ENCODE measurements around the gene HOXA7. TPM values are rescaled to one million over a fixed set of nuclear protein-coding genes. Genes with fewer than 3 reads are reported as not detected.

HOXA7 gene
- total RNA-seq, 2 donors from 2014 or later, result 21.9 to 24.4 TPM

DNA sequence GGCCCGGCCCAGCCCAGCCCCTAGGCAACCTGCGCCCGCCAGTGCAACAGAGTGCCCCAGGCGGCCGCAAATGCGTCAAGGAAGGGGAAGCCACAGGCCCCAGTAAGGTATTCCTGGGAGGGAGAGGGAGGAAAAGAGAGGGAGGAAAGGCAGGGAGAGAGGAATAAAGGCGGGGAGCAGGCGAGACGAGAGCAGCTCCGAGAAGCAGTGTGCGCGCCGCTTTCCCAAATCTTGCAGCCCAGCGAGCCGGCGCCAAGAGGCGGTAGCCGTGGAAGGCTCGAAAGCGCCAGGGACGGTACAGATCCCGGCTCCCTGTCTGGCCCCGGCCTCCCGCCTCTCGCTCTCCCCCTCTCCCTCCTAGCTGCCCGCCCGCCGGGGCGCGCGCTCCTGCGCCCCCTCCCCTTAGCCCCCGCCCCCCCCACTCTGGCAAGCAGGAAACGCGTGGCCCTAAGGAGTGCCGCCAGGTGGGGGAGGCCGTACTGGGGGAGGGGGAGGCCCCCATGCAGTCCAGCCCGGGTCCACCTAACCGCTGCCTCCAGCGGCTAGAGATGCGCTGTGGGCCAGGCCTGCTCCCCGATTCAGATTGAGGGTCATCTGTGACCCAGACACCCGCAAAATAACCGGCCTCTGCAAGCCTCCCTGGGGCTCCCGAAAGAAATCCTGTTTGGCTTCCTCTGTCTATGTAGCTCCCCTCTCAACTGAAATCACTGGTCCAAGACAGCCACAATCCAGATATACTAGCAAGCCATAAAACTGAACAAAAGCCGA, 13.4 kb upstream of the HOXA7 start:
- no peaks in the 10 kb centered on the region for H3K36me3 ChIP-seq
- H3K27ac ChIP-seq, result peak overlapping the region; percentile 94
- no peak for DNase-seq
- H3K4me1 ChIP-seq, result no peaks in the 10 kb centered on the region
- peaks cover 17% of the 10 kb centered on the region for H3K27me3 ChIP-seq
- H3K9ac ChIP-seq (ENCODE audit: low read depth in 2 of 2, low read length in 2 of 2), result peak overlapping the region; percentile 91 to 98
- TF ChIP-seq, protein P1, sequence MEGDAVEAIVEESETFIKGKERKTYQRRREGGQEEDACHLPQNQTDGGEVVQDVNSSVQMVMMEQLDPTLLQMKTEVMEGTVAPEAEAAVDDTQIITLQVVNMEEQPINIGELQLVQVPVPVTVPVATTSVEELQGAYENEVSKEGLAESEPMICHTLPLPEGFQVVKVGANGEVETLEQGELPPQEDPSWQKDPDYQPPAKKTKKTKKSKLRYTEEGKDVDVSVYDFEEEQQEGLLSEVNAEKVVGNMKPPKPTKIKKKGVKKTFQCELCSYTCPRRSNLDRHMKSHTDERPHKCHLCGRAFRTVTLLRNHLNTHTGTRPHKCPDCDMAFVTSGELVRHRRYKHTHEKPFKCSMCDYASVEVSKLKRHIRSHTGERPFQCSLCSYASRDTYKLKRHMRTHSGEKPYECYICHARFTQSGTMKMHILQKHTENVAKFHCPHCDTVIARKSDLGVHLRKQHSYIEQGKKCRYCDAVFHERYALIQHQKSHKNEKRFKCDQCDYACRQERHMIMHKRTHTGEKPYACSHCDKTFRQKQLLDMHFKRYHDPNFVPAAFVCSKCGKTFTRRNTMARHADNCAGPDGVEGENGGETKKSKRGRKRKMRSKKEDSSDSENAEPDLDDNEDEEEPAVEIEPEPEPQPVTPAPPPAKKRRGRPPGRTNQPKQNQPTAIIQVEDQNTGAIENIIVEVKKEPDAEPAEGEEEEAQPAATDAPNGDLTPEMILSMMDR (IDR thresholded peaks at IDR 0.05), result no peak
- H3K9me3 ChIP-seq, result no peaks in the 10 kb centered on the region
- intact Hi-C loops (cut with DNase I), result loop anchor here (5.0 kb wide), 1 partner anchor 1313 kb away; no protein-coding TSS in a partner anchor
- H3K4me3 ChIP-seq, result peak overlapping the region; percentile 57

DNA sequence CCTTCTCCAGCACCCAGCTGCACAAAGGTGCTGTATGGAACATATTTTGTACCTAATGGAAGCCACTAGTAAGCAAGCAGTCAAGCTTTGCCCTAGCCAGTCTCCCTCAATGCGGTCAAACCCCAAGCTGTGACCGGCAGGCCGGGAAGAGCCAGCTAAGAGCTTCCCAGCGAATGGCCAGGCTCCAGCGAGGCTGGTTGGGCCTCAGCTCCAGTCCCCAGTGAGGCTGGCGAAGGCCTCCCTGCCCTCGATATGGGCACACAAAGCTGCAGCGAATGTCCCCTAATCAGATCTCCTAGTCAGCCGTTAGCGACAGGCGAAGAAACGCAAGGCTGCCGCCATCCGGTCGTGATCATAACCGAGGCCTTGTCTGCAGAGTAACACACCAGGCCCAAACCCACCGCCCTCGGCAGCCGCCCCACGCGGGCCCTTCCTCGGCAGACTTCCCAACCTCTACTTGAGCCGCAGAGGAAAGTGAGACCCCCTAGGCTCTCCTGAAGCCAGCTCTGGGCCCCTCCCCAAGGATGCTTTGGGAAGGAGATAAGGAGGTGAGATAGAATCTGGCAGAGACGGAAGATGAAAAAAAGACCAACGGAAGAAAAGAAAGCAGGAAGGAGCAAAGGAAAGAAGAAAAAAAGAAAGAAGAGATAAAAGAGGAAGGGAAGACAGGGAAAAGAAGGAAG, 11.9 kb upstream of the HOXA7 start:
- Histone ChIP-seq H3K4me1 (no peaks in the 10 kb centered on the region), H3K9me3 (no peaks in the 10 kb centered on the region), H3K36me3 (no peaks in the 10 kb centered on the region), H3K27me3 (peaks cover 8% of the 10 kb centered on the region), H3K9ac (ENCODE audit: low read depth in 2 of 2, low read length in 2 of 2) (peak overlapping the region; percentile 91 to 98), H3K4me3 (peak overlapping the region; percentile 57), H3K27ac (peak overlapping the region; percentile 94)
- DNase-seq, result peak; percentile 76
- intact Hi-C loops (cut with DNase I), result loop anchor here (5.0 kb wide), 1 partner anchor 1311 kb away; no protein-coding TSS in a partner anchor
- TF ChIP-seq, protein P1 (IDR thresholded peaks at IDR 0.05), result no peak

DNA sequence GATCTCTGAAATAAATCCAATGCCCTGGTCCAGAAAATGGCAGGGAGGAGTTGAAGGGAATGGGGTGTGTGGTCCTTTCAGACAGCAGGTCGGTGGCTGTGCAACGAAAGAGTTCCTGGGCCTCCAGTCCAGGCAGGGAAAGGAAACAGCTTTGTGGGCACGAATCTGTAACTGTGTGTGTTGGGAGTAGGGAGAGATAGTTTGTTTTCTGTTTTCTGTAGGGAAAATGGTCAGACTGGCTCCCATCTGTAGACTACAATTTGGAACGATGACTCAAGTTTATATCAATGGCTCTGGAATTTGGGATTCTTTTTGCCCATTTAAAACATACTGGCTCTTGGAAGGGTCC, 11.4 kb upstream of the HOXA7 start:
- Histone ChIP-seq H3K36me3 (no peaks in the 10 kb centered on the region), H3K27me3 (peaks cover 7% of the 10 kb centered on the region), H3K4me1 (no peaks in the 10 kb centered on the region), H3K4me3 (peak overlapping the region; percentile 57), H3K27ac (peak overlapping the region; percentile 94), H3K9ac (ENCODE audit: low read depth in 2 of 2, low read length in 2 of 2) (peak overlapping the region; percentile 91 to 98), H3K9me3 (no peaks in the 10 kb centered on the region)
- intact Hi-C loops (cut with DNase I), result loop anchor here (5.0 kb wide), 1 partner anchor 1311 kb away; no protein-coding TSS in a partner anchor
- TF ChIP-seq, protein P1 (IDR thresholded peaks at IDR 0.05), result no peak
- no peak for DNase-seq

DNA sequence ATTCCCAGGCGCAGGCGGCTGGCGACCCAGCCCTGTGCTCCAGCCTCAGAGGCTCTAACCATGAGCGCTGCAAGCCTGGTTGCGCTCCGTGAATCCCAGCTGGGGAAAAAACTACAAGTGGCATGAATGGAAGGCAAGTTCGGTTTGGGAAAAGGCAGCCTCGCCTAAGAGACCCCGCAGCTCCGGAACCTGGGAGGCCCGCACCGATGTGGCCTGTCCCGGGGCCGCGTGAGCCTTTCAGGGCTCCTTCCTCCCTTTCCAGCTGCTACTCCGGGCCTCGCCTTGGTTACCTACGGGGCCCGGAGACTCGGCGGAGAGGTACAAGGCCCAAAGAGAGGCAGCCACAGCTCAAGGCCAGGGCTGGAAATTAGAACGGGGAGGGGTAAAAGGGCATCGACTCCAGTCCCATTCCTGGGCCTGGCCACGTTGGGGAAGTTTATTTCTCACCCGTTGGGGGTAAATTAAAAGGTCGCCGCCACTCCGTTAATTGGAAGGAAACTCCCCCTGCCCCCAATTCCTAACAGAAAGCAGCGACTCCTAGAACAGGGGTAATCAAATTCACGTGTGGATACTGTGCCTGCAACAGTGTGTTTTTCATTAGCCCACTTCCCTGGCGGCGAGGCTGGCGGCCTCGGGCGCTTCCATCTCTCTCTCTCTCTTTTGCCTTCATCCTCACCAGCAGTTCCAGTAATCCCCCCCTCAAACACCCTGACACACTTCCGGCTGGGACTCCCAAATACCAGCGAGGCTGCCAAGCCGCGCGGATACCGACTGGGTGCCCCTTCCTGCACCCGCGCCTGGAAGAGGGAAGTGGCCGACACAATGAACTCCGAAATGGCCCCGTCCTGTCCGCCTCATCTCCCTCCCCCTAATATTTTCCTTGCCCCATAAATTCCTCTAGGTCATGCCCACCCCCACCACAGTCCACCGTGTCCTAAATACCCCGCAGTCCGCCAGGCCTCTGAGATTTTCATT, 10.3 kb upstream of the HOXA7 start:
- H3K9me3 ChIP-seq, result no peaks in the 10 kb centered on the region
- peaks cover 7% of the 10 kb centered on the region for H3K27me3 ChIP-seq
- TF ChIP-seq, protein P1 (IDR thresholded peaks at IDR 0.05), result no peak
- intact Hi-C loops (cut with DNase I), result loop anchor here (5.0 kb wide), 1 partner anchor 1310 kb away; no protein-coding TSS in a partner anchor
- no peak for DNase-seq
- H3K4me3 ChIP-seq, result peak overlapping the region; percentile 64
- no peaks in the 10 kb centered on the region for H3K36me3 ChIP-seq
- peak overlapping the region; percentile 94 for H3K27ac ChIP-seq
- no peaks in the 10 kb centered on the region for H3K4me1 ChIP-seq
- H3K9ac ChIP-seq (ENCODE audit: low read depth in 2 of 2, low read length in 2 of 2), result peak overlapping the region; percentile 91 to 98

Measured in colonic mucosa (tissue), 4 donors.